Endothelial cell of umbilical vein (primary cell): ENCODE measurements around the gene ST8SIA6. TPM values are rescaled to one million over a fixed set of nuclear protein-coding genes. Genes with fewer than 3 reads are reported as not detected.

ENCODE experiments used
- BruUV-seq: library from RNA; stranded (reverse); fragments of 400-500 nt; replicated peaks from 2 replicates; lab custom pipeline; 2021; lab: Mats Ljungman, UMichigan
- CTCF ChIA-PET: fragments of 300-600, 350-600 bp; sonication (Branson Sonifier 250); formaldehyde crosslinking; loops from one replicate; lab custom pipeline; 2021; ENCODE audit warnings: antibody characterized with exemption, inconsistent platforms; lab: Charles Lee
- POLR2A ChIA-PET: fragments of 300-600, 350-600 bp; sonication (Branson Sonifier 250); formaldehyde crosslinking; loops from one replicate; lab custom pipeline; 2021; ENCODE audit warnings: antibody characterized with exemption, inconsistent platforms; lab: Charles Lee
- DNase-seq: peaks from one replicate; pipeline ENCODE4 v3.0.0-alpha.2; 2011; ENCODE audit warnings: low read depth, low spot score
- FAIRE-seq: peaks from 2 replicates; lab custom pipeline; 2011; peaks lifted over from hg19 to GRCh38; lab: Jason Lieb, UNC
- H2AFZ ChIP-seq: 2 replicates; pipeline ENCODE4 v1.6.0; 2012; ENCODE audit warnings: low read depth, low read length, control low read depth, inconsistent platforms
- H3K27ac ChIP-seq: 2 replicates; pipeline ENCODE4 v1.5.1; 2011; ENCODE audit warnings: low read depth, mild to moderate bottlenecking, control low read depth, low read length, moderate library complexity; ENCODE audit not compliant: insufficient read depth
- H3K27me3 ChIP-seq, 2 experiments: 2 replicates each; pipeline versions ENCODE4 v1.6.0 to v1.6.1; 2011; ENCODE audit warnings: low read length in 2 of 2, mixed read lengths in 1 of 2; ENCODE audit not compliant: control insufficient read depth in 2 of 2, insufficient read depth in 2 of 2
- H3K36me3 ChIP-seq, 2 experiments: 2 replicates in 1 of 2; 3 replicates in 1 of 2; pipeline ENCODE4 v1.5.1; 2011; ENCODE audit warnings: low read length in 2 of 2, mild to moderate bottlenecking in 1 of 2, moderate library complexity in 1 of 2; ENCODE audit not compliant: control insufficient read depth in 2 of 2, insufficient read depth in 2 of 2; ENCODE audit errors: extremely low read depth in 1 of 2
- H3K4me1 ChIP-seq: 3 replicates; pipeline ENCODE4 v1.5.1; 2011; ENCODE audit warnings: mild to moderate bottlenecking, low read length; ENCODE audit not compliant: control insufficient read depth, insufficient read depth; ENCODE audit errors: extremely low read depth
- H3K4me2 ChIP-seq: 2 replicates; pipeline ENCODE4 v1.6.1; 2011; ENCODE audit warnings: low read length, control low read depth, mixed read lengths; ENCODE audit not compliant: insufficient read depth
- H3K4me3 ChIP-seq, 3 experiments: fragments of 200-600 bp in 1 of 3; sonication (generic), shearing (Covaris generic) in 1 of 3; replicated peaks in 1 of 3; 2 replicates each; pipeline ENCODE4 v1.5.1; 2011 to 2016; ENCODE audit warnings: control low read depth in 3 of 3, low read length in 3 of 3, mild to moderate bottlenecking in 2 of 3, inconsistent platforms in 1 of 3, low read depth in 1 of 3, moderate library complexity in 1 of 3; ENCODE audit not compliant: insufficient read depth in 1 of 3
- H3K79me2 ChIP-seq: 2 replicates; pipeline ENCODE4 v1.6.0; 2012; ENCODE audit warnings: low read length, inconsistent platforms; ENCODE audit not compliant: control insufficient read depth, insufficient read depth
- H3K9ac ChIP-seq: replicated peaks from 2 replicates; pipeline ENCODE3; 2011; ENCODE audit warnings: low read length, control low read depth; ENCODE audit not compliant: insufficient read depth; ENCODE audit errors: extremely low read depth
- H3K9me1 ChIP-seq: replicated peaks from 3 replicates; pipeline ENCODE4 v1.6.0; 2011; ENCODE audit warnings: mild to moderate bottlenecking, low read length; ENCODE audit not compliant: control insufficient read depth, insufficient read depth; ENCODE audit errors: extremely low read depth
- H3K9me3 ChIP-seq: replicated peaks from 2 replicates; pipeline ENCODE4 v1.5.1; 2012; ENCODE audit warnings: low read length, inconsistent platforms; ENCODE audit not compliant: control insufficient read depth, insufficient read depth
- H4K20me1 ChIP-seq: replicated peaks from 2 replicates; pipeline ENCODE3; 2011; ENCODE audit warnings: mild to moderate bottlenecking, low read length; ENCODE audit not compliant: control insufficient read depth, insufficient read depth; ENCODE audit errors: extremely low read depth
- EZH2 ChIP-seq: IDR thresholded peaks from 2 replicates; pipeline ENCODE4 v1.6.1; 2012; ENCODE audit warnings: borderline replicate concordance, low read depth, mild to moderate bottlenecking, moderate library complexity, low read length, inconsistent platforms; ENCODE audit not compliant: severe bottlenecking
- FOS ChIP-seq: IDR thresholded peaks from 2 replicates; pipeline ENCODE4 v1.6.1; 2011; ENCODE audit warnings: mild to moderate bottlenecking, low read length, moderate library complexity, borderline replicate concordance; ENCODE audit not compliant: insufficient read depth
- GATA2 ChIP-seq: IDR thresholded peaks from 2 replicates; pipeline ENCODE4 v1.7.0; 2011; ENCODE audit warnings: low read depth, mild to moderate bottlenecking, moderate library complexity, mixed read lengths, low read length; ENCODE audit not compliant: insufficient read length, insufficient read depth
- JUN ChIP-seq: IDR thresholded peaks from 2 replicates; pipeline ENCODE4 v1.6.1; 2011; ENCODE audit warnings: borderline replicate concordance, low read depth; ENCODE audit not compliant: insufficient read length, insufficient read depth
- MYC ChIP-seq: IDR thresholded peaks from one replicate; pipeline ENCODE4 v1.6.1; 2011; ENCODE audit warnings: mild to moderate bottlenecking, low read depth, low read length
- POLR2A ChIP-seq: IDR thresholded peaks from 2 replicates; pipeline ENCODE4 v1.6.1; 2012; ENCODE audit warnings: low read depth, mild to moderate bottlenecking, control low read depth, low read length
- POLR2AphosphoS5 ChIP-seq: IDR thresholded peaks from 2 replicates; pipeline ENCODE4 v1.6.1; 2012; ENCODE audit warnings: low read depth, mild to moderate bottlenecking, control low read depth, low read length, moderate library complexity; ENCODE audit not compliant: insufficient read depth
- dilution Hi-C: fragments of 300-500 bp; cut with MboI; formaldehyde crosslinking; loops from one replicate; pipeline ENCODE4 v1.15.0; 2019; ENCODE audit warnings: low sequenced_read_pairs; ENCODE audit not compliant: extremely low pct_ligation_motif_present
- intact Hi-C: fragments of 100-400 bp; cut with micrococcal nuclease; formaldehyde crosslinking; loops from one replicate; pipeline ENCODE4 v1.10.0; 2022
- polyA plus RNA-seq, 4 experiments: library from polyadenylated mRNA; depleted of rRNA in 3 of 4; stranded (reverse) in 3 of 4; unstranded in 1 of 4; fragments of >200 nt; gene quantifications; 2 replicates each; pipeline versions ENCODE4 v1.2.1 to v1.2.3, GENCODE V29; 2011 to 2012; ENCODE audit warnings: missing spikeins in 1 of 4
- total RNA-seq: library from RNA; stranded (reverse); gene quantifications from 2 replicates; pipeline ENCODE4 v1.2.3, GENCODE V29; 2021
- TF ChIP-seq, protein P1 (sequence below): IDR thresholded peaks from 2 replicates; pipeline ENCODE4 v1.6.1; 2011; ENCODE audit not compliant: insufficient read depth, insufficient read length
- TF ChIP-seq, protein P2 (sequence below), 2 donors: IDR thresholded peaks; 1 replicate in 1 of 2; 2 replicates in 1 of 2; pipeline ENCODE4 v1.5.1; 2011; ENCODE audit warnings: low read length in 2 of 2, mild to moderate bottlenecking in 2 of 2, moderate library complexity in 2 of 2, control low read depth in 1 of 2, inconsistent platforms in 1 of 2, low read depth in 1 of 2; ENCODE audit not compliant: insufficient read depth in 1 of 2; ENCODE audit errors: extremely low read depth in 1 of 2

Gene ST8SIA6
- total and polyA plus RNA-seq, 2 donors (not counting 3 experiments of a cell fraction or from before 2014, with no cell fraction given), result 0.40 to 0.51 TPM

- Histone ChIP-seq H3K9me3 (no peaks in the 10 kb centered on the region), H3K9ac (no peak overlapping the region), H3K36me3 (no peaks in the 10 kb centered on the region), H4K20me1 (no peaks in the 10 kb centered on the region), H3K27me3 (peaks cover 0 to 3% of the 10 kb centered on the region in 2 experiments), H3K9me1 (no peaks in the 10 kb centered on the region), H3K4me2 (no peak overlapping the region), H3K4me1 (no peaks in the 10 kb centered on the region), H3K27ac (no peak overlapping the region), H2AFZ (no peak overlapping the region), H3K79me2 (no peaks in the 10 kb centered on the region), H3K4me3 (no peak overlapping the region)
- DNase-seq (no peak), FAIRE-seq (no peak)
- dilution Hi-C loops (no loop called here), intact Hi-C loops (no loop called here)
- TF ChIP-seq JUN (no peak), MYC (no peak), POLR2A (no peak), EZH2 (no peak), GATA2 (no peak), FOS (no peak), POLR2AphosphoS5 (no peak)
- TF ChIP-seq, protein P1, sequence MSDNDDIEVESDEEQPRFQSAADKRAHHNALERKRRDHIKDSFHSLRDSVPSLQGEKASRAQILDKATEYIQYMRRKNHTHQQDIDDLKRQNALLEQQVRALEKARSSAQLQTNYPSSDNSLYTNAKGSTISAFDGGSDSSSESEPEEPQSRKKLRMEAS, result no peak
- TF ChIP-seq, protein P2, sequence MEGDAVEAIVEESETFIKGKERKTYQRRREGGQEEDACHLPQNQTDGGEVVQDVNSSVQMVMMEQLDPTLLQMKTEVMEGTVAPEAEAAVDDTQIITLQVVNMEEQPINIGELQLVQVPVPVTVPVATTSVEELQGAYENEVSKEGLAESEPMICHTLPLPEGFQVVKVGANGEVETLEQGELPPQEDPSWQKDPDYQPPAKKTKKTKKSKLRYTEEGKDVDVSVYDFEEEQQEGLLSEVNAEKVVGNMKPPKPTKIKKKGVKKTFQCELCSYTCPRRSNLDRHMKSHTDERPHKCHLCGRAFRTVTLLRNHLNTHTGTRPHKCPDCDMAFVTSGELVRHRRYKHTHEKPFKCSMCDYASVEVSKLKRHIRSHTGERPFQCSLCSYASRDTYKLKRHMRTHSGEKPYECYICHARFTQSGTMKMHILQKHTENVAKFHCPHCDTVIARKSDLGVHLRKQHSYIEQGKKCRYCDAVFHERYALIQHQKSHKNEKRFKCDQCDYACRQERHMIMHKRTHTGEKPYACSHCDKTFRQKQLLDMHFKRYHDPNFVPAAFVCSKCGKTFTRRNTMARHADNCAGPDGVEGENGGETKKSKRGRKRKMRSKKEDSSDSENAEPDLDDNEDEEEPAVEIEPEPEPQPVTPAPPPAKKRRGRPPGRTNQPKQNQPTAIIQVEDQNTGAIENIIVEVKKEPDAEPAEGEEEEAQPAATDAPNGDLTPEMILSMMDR (IDR thresholded peaks at IDR 0.05; ENCODE audit: extremely low read depth in 1 of 2, insufficient read depth in 1 of 2, low read depth in 1 of 2, low read length in 2 of 2), result no peak
- POLR2A ChIA-PET, result no interaction called here
- CTCF ChIA-PET, result no interaction called here
- BruUV-seq, result no TSS peak
Measured at GRCh38 chr10:17276756-17277424, 177.5 kb downstream of the ST8SIA6 start.
